ENCODE data around the gene ST6GALNAC5.

The ST6GALNAC5 gene

GRCh38 chr1:77061162-77061561, 193.9 kb downstream of the ST6GALNAC5 start:
- H3K4me3 ChIP-seq (ENCODE audit: insufficient read depth in 1 of 2, low read depth in 1 of 2, low read length in 2 of 2) = no peak overlapping the region
- no peak overlapping the region for H3K4me2 ChIP-seq (ENCODE audit: low read length, poor library complexity, severe bottlenecking)
- H3K23ac ChIP-seq (ENCODE audit: low read length in 2 of 2) = no peak overlapping the region
- H3K4ac ChIP-seq (ENCODE audit: low read depth in 1 of 2, low read length in 2 of 2) = no peak overlapping the region
- H4K8ac ChIP-seq (ENCODE audit: low read length) = no peak overlapping the region
- no peak overlapping the region for H3K27ac ChIP-seq (ENCODE audit: low read length, poor library complexity, severe bottlenecking)
- no peaks in the 10 kb centered on the region for H3K4me1 ChIP-seq (ENCODE audit: control insufficient read depth, insufficient read depth, low read depth, low read length)
- H2AFZ ChIP-seq (ENCODE audit: low read depth, low read length) = no peak overlapping the region
- no peak overlapping the region for H4K91ac ChIP-seq (ENCODE audit: low read length)
- H2AK5ac ChIP-seq (ENCODE audit: low read length, severe bottlenecking) = no peak overlapping the region
- H3K9ac ChIP-seq (ENCODE audit: low read length) = no peak overlapping the region
- no peak overlapping the region for H2BK15ac ChIP-seq (ENCODE audit: low read depth, poor library complexity, severe bottlenecking)
- no peak overlapping the region for H3K14ac ChIP-seq (ENCODE audit: low read length in 2 of 2)
- H3K79me1 ChIP-seq (replicated peaks; ENCODE audit: low read length, poor library complexity, severe bottlenecking) = no peaks in the 10 kb centered on the region
- H3K27me3 ChIP-seq (ENCODE audit: control insufficient read depth in 1 of 2, insufficient read depth in 1 of 2, low read length in 2 of 2) = peaks cover 0 to 3% of the 10 kb centered on the region in 2 experiments
- H2BK120ac ChIP-seq (ENCODE audit: low read depth, low read length) = no peak overlapping the region
- WGBS = 68% methylated on average over 2 of the region's 3 CpGs
- no peak overlapping the region for H2BK12ac ChIP-seq (ENCODE audit: low read length in 2 of 2)
- no peak overlapping the region for H2BK5ac ChIP-seq (ENCODE audit: low read depth, low read length, poor library complexity, severe bottlenecking)
- H3K9me3 ChIP-seq (ENCODE audit: control insufficient read depth, low read length) = no peaks in the 10 kb centered on the region
- H3K36me3 ChIP-seq (ENCODE audit: control insufficient read depth in 1 of 2, insufficient read depth in 2 of 2, low read depth in 1 of 2, low read length in 2 of 2) = no peaks in the 10 kb centered on the region
- DNase-seq = no peak
- H3K18ac ChIP-seq (ENCODE audit: low read depth in 1 of 2, low read length in 2 of 2) = no peak overlapping the region

- no peak overlapping the region for H3K4ac ChIP-seq (ENCODE audit: low read depth in 1 of 2, low read length in 2 of 2)
- WGBS = 69% methylated on average over 4 of the region's 4 CpGs
- no peak overlapping the region for H4K91ac ChIP-seq (ENCODE audit: low read length)
- no peak overlapping the region for H3K4me3 ChIP-seq (ENCODE audit: insufficient read depth in 1 of 2, low read depth in 1 of 2, low read length in 2 of 2)
- no peak overlapping the region for H2BK12ac ChIP-seq (ENCODE audit: low read length in 2 of 2)
- no peaks in the 10 kb centered on the region for H3K36me3 ChIP-seq (ENCODE audit: control insufficient read depth in 1 of 2, insufficient read depth in 2 of 2, low read depth in 1 of 2, low read length in 2 of 2)
- H3K23ac ChIP-seq (ENCODE audit: low read length in 2 of 2) = no peak overlapping the region
- H3K27me3 ChIP-seq (ENCODE audit: control insufficient read depth in 1 of 2, insufficient read depth in 1 of 2, low read length in 2 of 2) = peaks cover 0 to 3% of the 10 kb centered on the region in 2 experiments
- H3K4me2 ChIP-seq (ENCODE audit: low read length, poor library complexity, severe bottlenecking) = no peak overlapping the region
- no peak overlapping the region for H2BK15ac ChIP-seq (ENCODE audit: low read depth, poor library complexity, severe bottlenecking)
- H3K27ac ChIP-seq (ENCODE audit: low read length, poor library complexity, severe bottlenecking) = no peak overlapping the region
- H2BK5ac ChIP-seq (ENCODE audit: low read depth, low read length, poor library complexity, severe bottlenecking) = no peak overlapping the region
- H3K14ac ChIP-seq (ENCODE audit: low read length in 2 of 2) = no peak overlapping the region
- no peaks in the 10 kb centered on the region for H3K79me1 ChIP-seq (replicated peaks; ENCODE audit: low read length, poor library complexity, severe bottlenecking)
- no peak overlapping the region for H3K9ac ChIP-seq (ENCODE audit: low read length)
- no peaks in the 10 kb centered on the region for H3K9me3 ChIP-seq (ENCODE audit: control insufficient read depth, low read length)
- DNase-seq = peak; percentile 1
- H3K4me1 ChIP-seq (ENCODE audit: control insufficient read depth, insufficient read depth, low read depth, low read length) = no peaks in the 10 kb centered on the region
- no peak overlapping the region for H2AFZ ChIP-seq (ENCODE audit: low read depth, low read length)
- no peak overlapping the region for H2AK5ac ChIP-seq (ENCODE audit: low read length, severe bottlenecking)
- no peak overlapping the region for H2BK120ac ChIP-seq (ENCODE audit: low read depth, low read length)
- no peak overlapping the region for H4K8ac ChIP-seq (ENCODE audit: low read length)
- H3K18ac ChIP-seq (ENCODE audit: low read depth in 1 of 2, low read length in 2 of 2) = no peak overlapping the region
Measured at GRCh38 chr1:77063118-77063517, 195.8 kb downstream of the ST6GALNAC5 start.

GRCh38 chr1:77064246-77064645, 197.0 kb downstream of the ST6GALNAC5 start:
- Histone ChIP-seq H2BK12ac (ENCODE audit: low read length in 2 of 2) (no peak overlapping the region), H4K91ac (ENCODE audit: low read length) (no peak overlapping the region), H3K9ac (ENCODE audit: low read length) (no peak overlapping the region), H3K14ac (ENCODE audit: low read length in 2 of 2) (no peak overlapping the region), H3K4ac (ENCODE audit: low read depth in 1 of 2, low read length in 2 of 2) (no peak overlapping the region), H2BK5ac (ENCODE audit: low read depth, low read length, poor library complexity, severe bottlenecking) (no peak overlapping the region), H2BK15ac (ENCODE audit: low read depth, poor library complexity, severe bottlenecking) (no peak overlapping the region), H3K9me3 (ENCODE audit: control insufficient read depth, low read length) (no peaks in the 10 kb centered on the region), H3K4me3 (ENCODE audit: insufficient read depth in 1 of 2, low read depth in 1 of 2, low read length in 2 of 2) (no peak overlapping the region), H3K4me2 (ENCODE audit: low read length, poor library complexity, severe bottlenecking) (no peak overlapping the region), H3K18ac (ENCODE audit: low read depth in 1 of 2, low read length in 2 of 2) (no peak overlapping the region), H2AK5ac (ENCODE audit: low read length, severe bottlenecking) (no peak overlapping the region), H2BK120ac (ENCODE audit: low read depth, low read length) (no peak overlapping the region), H3K23ac (ENCODE audit: low read length in 2 of 2) (peak overlapping the region in 1 of 2 experiments; percentile 44), H3K36me3 (ENCODE audit: control insufficient read depth in 1 of 2, insufficient read depth in 2 of 2, low read depth in 1 of 2, low read length in 2 of 2) (no peaks in the 10 kb centered on the region), H3K79me1 (replicated peaks; ENCODE audit: low read length, poor library complexity, severe bottlenecking) (no peaks in the 10 kb centered on the region), H4K8ac (ENCODE audit: low read length) (no peak overlapping the region), H3K27me3 (ENCODE audit: control insufficient read depth in 1 of 2, insufficient read depth in 1 of 2, low read length in 2 of 2) (peaks cover 0 to 3% of the 10 kb centered on the region in 2 experiments), H3K4me1 (ENCODE audit: control insufficient read depth, insufficient read depth, low read depth, low read length) (no peaks in the 10 kb centered on the region), H3K27ac (ENCODE audit: low read length, poor library complexity, severe bottlenecking) (no peak overlapping the region), H2AFZ (ENCODE audit: low read depth, low read length) (no peak overlapping the region)
- DNase-seq = no peak
- 77% methylated on average over 2 of the region's 2 CpGs for WGBS

GRCh38 chr1:77065693-77066342, 198.5 kb downstream of the ST6GALNAC5 start:
- H3K4me1 ChIP-seq (ENCODE audit: control insufficient read depth, insufficient read depth, low read depth, low read length) = no peaks in the 10 kb centered on the region

More at GRCh38 chr1:77065693-77066342, 198.5 kb downstream of the ST6GALNAC5 start:
- Histone ChIP-seq H2BK12ac (ENCODE audit: low read length in 2 of 2) (no peak overlapping the region), H2BK120ac (ENCODE audit: low read depth, low read length) (no peak overlapping the region), H2AFZ (ENCODE audit: low read depth, low read length) (no peak overlapping the region), H3K4me2 (ENCODE audit: low read length, poor library complexity, severe bottlenecking) (no peak overlapping the region), H3K79me1 (replicated peaks; ENCODE audit: low read length, poor library complexity, severe bottlenecking) (no peaks in the 10 kb centered on the region), H2BK5ac (ENCODE audit: low read depth, low read length, poor library complexity, severe bottlenecking) (no peak overlapping the region), H3K4ac (ENCODE audit: low read depth in 1 of 2, low read length in 2 of 2) (no peak overlapping the region), H2BK15ac (ENCODE audit: low read depth, poor library complexity, severe bottlenecking) (no peak overlapping the region), H4K8ac (ENCODE audit: low read length) (no peak overlapping the region), H2AK5ac (ENCODE audit: low read length, severe bottlenecking) (no peak overlapping the region), H3K9ac (ENCODE audit: low read length) (no peak overlapping the region), H3K23ac (ENCODE audit: low read length in 2 of 2) (no peak overlapping the region), H3K27me3 (ENCODE audit: control insufficient read depth in 1 of 2, insufficient read depth in 1 of 2, low read length in 2 of 2) (peaks cover 0 to 3% of the 10 kb centered on the region in 2 experiments), H3K4me3 (ENCODE audit: insufficient read depth in 1 of 2, low read depth in 1 of 2, low read length in 2 of 2) (no peak overlapping the region), H3K27ac (ENCODE audit: low read length, poor library complexity, severe bottlenecking) (no peak overlapping the region), H3K14ac (ENCODE audit: low read length in 2 of 2) (no peak overlapping the region), H3K18ac (ENCODE audit: low read depth in 1 of 2, low read length in 2 of 2) (no peak overlapping the region), H3K9me3 (ENCODE audit: control insufficient read depth, low read length) (no peaks in the 10 kb centered on the region), H3K36me3 (ENCODE audit: control insufficient read depth in 1 of 2, insufficient read depth in 2 of 2, low read depth in 1 of 2, low read length in 2 of 2) (no peaks in the 10 kb centered on the region), H4K91ac (ENCODE audit: low read length) (no peak overlapping the region)
- DNase-seq = no peak
- 80% methylated on average over 4 of the region's 7 CpGs for WGBS
